ENCODE results near the gene TTC34.
"Not testable (repeated sequence)": the region's sequence is repeated elsewhere in the genome, so short reads cannot be mapped to it uniquely, and the experiment has no call there.

The TTC34 gene

GRCh38 chr1:2810899-2811532 lies 9.5 kb upstream of the TTC34 start:
- no peak for DNase-seq

GRCh38 chr1:2810281-2810680 lies 8.8 kb upstream of the TTC34 start:
- no peak for DNase-seq

GRCh38 chr1:2809656-2810055 lies 8.2 kb upstream of the TTC34 start:
- no peak for DNase-seq

- no peak for DNase-seq
Observed at GRCh38 chr1:2808831-2809605, 7.5 kb upstream of the TTC34 start.

- no peak for DNase-seq
Observed at GRCh38 chr1:2808386-2808705, 6.9 kb upstream of the TTC34 start.

GRCh38 chr1:2807678-2808385 lies 6.3 kb upstream of the TTC34 start:
- no peak for DNase-seq

GRCh38 chr1:2807036-2807435 lies 5.5 kb upstream of the TTC34 start:
- no peak for DNase-seq

- no peak for DNase-seq
Observed at GRCh38 chr1:2806591-2806990, 5.1 kb upstream of the TTC34 start.

GRCh38 chr1:2805801-2806430 lies 4.4 kb upstream of the TTC34 start:
- no peak for DNase-seq

- DNase-seq = no peak
Observed at GRCh38 chr1:2804628-2805351, 3.3 kb upstream of the TTC34 start.

GRCh38 chr1:2803931-2804627 lies 2.6 kb upstream of the TTC34 start:
- DNase-seq = no peak

- DNase-seq = no peak
Observed at GRCh38 chr1:2803086-2803930, 1.8 kb upstream of the TTC34 start.

- DNase-seq = no peak
Observed at GRCh38 chr1:2802421-2802961, 998 bp upstream of the TTC34 start.

GRCh38 chr1:2801046-2801445 lies 447 bp downstream of the TTC34 start:
- DNase-seq = no peak

GRCh38 chr1:2800664-2801045 lies 838 bp downstream of the TTC34 start:
- no peak for DNase-seq

- no peak for DNase-seq
Observed at GRCh38 chr1:2799811-2800663, 1.5 kb downstream of the TTC34 start.

GRCh38 chr1:2798958-2799357 lies 2.5 kb downstream of the TTC34 start:
- not testable (repeated sequence) for DNase-seq

- DNase-seq = no peak
Observed at GRCh38 chr1:2797741-2798016, 3.8 kb downstream of the TTC34 start.

- no peak for DNase-seq
Observed at GRCh38 chr1:2796890-2797740, 4.4 kb downstream of the TTC34 start.

Measured in inflammatory macrophage (primary cell).